DOHH2 (cell line): Measurements from ENCODE around the gene ARCN1.

ENCODE experiments used
- H3F3A ChIP-seq: fragments of 200-600 bp; sonication (generic), shearing (Covaris generic); 2 replicates; pipeline ENCODE4 v1.6.0; 2016; ENCODE audit warnings: antibody characterized with exemption, mild to moderate bottlenecking; ENCODE audit not compliant: control insufficient read depth, insufficient read depth
- H3K27ac ChIP-seq: fragments of 200-600 bp; sonication (generic); 2 replicates; pipeline ENCODE4 v1.5.1; 2014; ENCODE audit warnings: low read depth, mild to moderate bottlenecking, low read length, moderate library complexity
- H3K27me3 ChIP-seq: fragments of 200-600 bp; sonication (generic); 2 replicates; pipeline ENCODE4 v1.6.1; 2014; ENCODE audit warnings: mild to moderate bottlenecking, low read length, mixed read lengths; ENCODE audit not compliant: control insufficient read depth
- H3K36me3 ChIP-seq: fragments of 200-600 bp; sonication (generic); 2 replicates; pipeline ENCODE4 v1.6.1; 2014; ENCODE audit warnings: mild to moderate bottlenecking, low read length, moderate library complexity, mixed read lengths; ENCODE audit not compliant: control insufficient read depth
- H3K4me1 ChIP-seq: fragments of 200-600 bp; sonication (generic); 2 replicates; pipeline ENCODE4 v1.6.1; 2014; ENCODE audit warnings: mild to moderate bottlenecking, low read length, mixed read lengths; ENCODE audit not compliant: control insufficient read depth
- H3K4me2 ChIP-seq: fragments of 200-600 bp; sonication (generic); 2 replicates; pipeline ENCODE4 v1.6.0; 2014; ENCODE audit warnings: mild to moderate bottlenecking, low read length, moderate library complexity
- H3K4me3 ChIP-seq: fragments of 200-600 bp; sonication (generic); 2 replicates; pipeline ENCODE4 v1.5.1; 2014; ENCODE audit warnings: mild to moderate bottlenecking, low read length, mixed read lengths
- H3K79me2 ChIP-seq: fragments of 200-600 bp; sonication (generic); 2 replicates; pipeline ENCODE4 v1.6.1; 2014; ENCODE audit warnings: mild to moderate bottlenecking, low read length, mixed read lengths; ENCODE audit not compliant: control insufficient read depth
- H3K9me2 ChIP-seq: fragments of 200-600 bp; sonication (generic); replicated peaks from 2 replicates; pipeline ENCODE4 v1.6.1; 2014; ENCODE audit warnings: mild to moderate bottlenecking, low read length, mixed read lengths; ENCODE audit not compliant: control insufficient read depth
- H3K9me3 ChIP-seq: fragments of 200-600 bp; sonication (generic); 2 replicates; pipeline ENCODE4 v1.6.1; 2014; ENCODE audit warnings: antibody characterized with exemption, low read length, mixed read lengths; ENCODE audit not compliant: control insufficient read depth, insufficient read depth
- H4K20me1 ChIP-seq: fragments of 200-600 bp; sonication (generic); 2 replicates; pipeline ENCODE4 v1.6.0; 2014; ENCODE audit warnings: low read depth, mild to moderate bottlenecking, antibody characterized with exemption, low read length, moderate library complexity; ENCODE audit not compliant: control insufficient read depth, insufficient read depth
- EZH2phosphoT487 ChIP-seq: fragments of 200-600 bp; sonication (generic); IDR thresholded peaks from 2 replicates; pipeline ENCODE4 v1.6.1; 2017; ENCODE audit warnings: borderline replicate concordance, mild to moderate bottlenecking, antibody characterized with exemption, low read length, moderate library complexity, mixed read lengths
- TF ChIP-seq, protein P1 (sequence below): fragments of 200-600 bp; sonication (generic); IDR thresholded peaks from one replicate; pipeline ENCODE4 v1.5.1; 2014; ENCODE audit warnings: antibody characterized with exemption, mild to moderate bottlenecking, low read depth, low read length; ENCODE audit not compliant: poor library complexity, severe bottlenecking

Gene ARCN1

DNA sequence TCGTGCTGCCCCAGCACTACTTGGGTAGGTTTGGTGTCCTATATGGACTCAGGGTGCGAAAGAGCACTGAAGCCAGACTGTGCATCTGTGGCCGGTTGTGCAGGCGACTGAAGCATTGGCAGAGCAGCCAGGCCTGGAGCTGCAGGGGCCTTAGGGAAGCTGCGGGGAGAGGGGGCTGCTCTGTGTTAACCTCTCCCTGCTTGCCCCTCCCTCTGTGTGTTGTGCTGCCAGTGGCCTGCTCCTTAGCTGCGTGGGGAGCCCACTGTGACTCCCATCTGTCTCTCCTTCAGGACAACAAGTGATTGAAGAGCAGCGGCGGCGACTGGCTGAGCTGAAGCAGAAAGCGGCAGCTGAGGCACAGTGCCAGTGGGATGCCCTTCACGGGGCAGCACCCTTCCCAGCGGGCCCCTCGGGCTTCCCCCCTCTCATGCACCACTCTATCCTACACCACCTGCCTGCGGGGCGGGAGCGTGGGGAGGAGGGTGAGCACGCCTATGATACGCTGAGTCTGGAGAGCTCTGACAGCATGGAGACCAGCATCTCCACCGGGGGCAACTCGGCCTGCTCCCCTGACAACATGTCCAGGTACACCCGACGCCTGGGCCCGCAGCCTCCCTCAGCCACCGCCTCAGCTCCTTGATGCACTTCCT is 73.0 kb downstream of the ARCN1 start:
- Histone ChIP-seq H3K27ac (no peak overlapping the region), H3K9me3 (no peaks in the 10 kb centered on the region), H3K9me2 (no peaks in the 10 kb centered on the region), H4K20me1 (no peaks in the 10 kb centered on the region), H3F3A (no peaks in the 10 kb centered on the region), H3K27me3 (peaks cover 11% of the 10 kb centered on the region; the same call in 1 of the 2 replicates), H3K4me3 (no peak overlapping the region), H3K4me2 (no peak overlapping the region), H3K36me3 (no peaks in the 10 kb centered on the region), H3K4me1 (no peaks in the 10 kb centered on the region), H3K79me2 (no peaks in the 10 kb centered on the region)
- no peak for TF ChIP-seq EZH2phosphoT487
- TF ChIP-seq, protein P1, sequence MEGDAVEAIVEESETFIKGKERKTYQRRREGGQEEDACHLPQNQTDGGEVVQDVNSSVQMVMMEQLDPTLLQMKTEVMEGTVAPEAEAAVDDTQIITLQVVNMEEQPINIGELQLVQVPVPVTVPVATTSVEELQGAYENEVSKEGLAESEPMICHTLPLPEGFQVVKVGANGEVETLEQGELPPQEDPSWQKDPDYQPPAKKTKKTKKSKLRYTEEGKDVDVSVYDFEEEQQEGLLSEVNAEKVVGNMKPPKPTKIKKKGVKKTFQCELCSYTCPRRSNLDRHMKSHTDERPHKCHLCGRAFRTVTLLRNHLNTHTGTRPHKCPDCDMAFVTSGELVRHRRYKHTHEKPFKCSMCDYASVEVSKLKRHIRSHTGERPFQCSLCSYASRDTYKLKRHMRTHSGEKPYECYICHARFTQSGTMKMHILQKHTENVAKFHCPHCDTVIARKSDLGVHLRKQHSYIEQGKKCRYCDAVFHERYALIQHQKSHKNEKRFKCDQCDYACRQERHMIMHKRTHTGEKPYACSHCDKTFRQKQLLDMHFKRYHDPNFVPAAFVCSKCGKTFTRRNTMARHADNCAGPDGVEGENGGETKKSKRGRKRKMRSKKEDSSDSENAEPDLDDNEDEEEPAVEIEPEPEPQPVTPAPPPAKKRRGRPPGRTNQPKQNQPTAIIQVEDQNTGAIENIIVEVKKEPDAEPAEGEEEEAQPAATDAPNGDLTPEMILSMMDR: no peak

DNA sequence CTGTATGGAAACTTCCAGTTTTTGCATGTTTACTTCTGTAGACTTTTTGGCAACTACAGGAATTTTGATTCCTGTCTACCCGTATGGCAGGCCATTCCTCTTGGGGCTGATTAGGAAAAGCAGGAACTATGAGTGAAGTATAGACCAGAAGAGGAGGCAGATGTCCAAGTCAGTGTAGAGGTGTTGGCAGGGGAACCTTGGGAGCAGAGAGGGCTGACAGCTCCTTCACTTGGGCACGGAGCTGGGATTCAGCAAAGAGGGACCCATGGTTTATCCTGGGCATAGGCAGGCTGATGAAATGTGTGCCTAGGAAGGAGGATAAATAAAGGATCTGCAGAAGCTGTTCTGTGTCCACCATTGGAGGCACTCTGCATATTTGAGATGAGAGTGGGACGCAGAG is 74.2 kb downstream of the ARCN1 start:
- Histone ChIP-seq H3K4me1 (no peaks in the 10 kb centered on the region), H3K36me3 (no peaks in the 10 kb centered on the region), H3K79me2 (no peaks in the 10 kb centered on the region), H3F3A (no peaks in the 10 kb centered on the region), H4K20me1 (no peaks in the 10 kb centered on the region), H3K9me3 (no peaks in the 10 kb centered on the region), H3K27ac (no peak overlapping the region), H3K4me3 (no peak overlapping the region), H3K9me2 (no peaks in the 10 kb centered on the region), H3K4me2 (no peak overlapping the region), H3K27me3 (peaks cover 11% of the 10 kb centered on the region; the same call in 1 of the 2 replicates)
- TF ChIP-seq, protein P1: no peak
- TF ChIP-seq EZH2phosphoT487: no peak

DNA sequence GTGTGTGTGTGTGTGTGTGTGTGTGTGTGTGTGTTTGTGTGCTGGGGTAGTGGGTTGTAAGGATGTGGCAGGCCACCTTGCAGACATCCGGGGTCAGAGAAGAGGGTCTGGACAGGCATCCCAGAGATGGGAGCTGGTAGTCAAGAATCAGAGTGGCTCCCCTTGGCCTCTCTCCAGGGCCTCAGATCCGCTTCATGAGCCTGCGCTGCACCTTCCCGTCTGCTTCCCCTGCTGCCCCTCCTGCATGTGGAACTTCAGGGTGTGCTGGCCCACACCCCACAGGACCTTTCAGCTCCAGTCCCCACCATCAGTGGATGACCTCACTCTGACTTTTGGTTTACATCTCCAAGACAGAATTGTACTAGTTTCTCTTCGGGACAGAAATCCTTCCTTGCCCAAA is 76.1 kb downstream of the ARCN1 start:
- Histone ChIP-seq H3K4me2 (no peak overlapping the region), H3K9me2 (no peaks in the 10 kb centered on the region), H3K4me1 (no peaks in the 10 kb centered on the region), H3K4me3 (no peak overlapping the region), H3K27ac (no peak overlapping the region), H3K79me2 (no peaks in the 10 kb centered on the region), H4K20me1 (no peaks in the 10 kb centered on the region), H3K9me3 (no peaks in the 10 kb centered on the region), H3K36me3 (no peaks in the 10 kb centered on the region), H3K27me3 (peaks cover 13% of the 10 kb centered on the region; the same call in 1 of the 2 replicates), H3F3A (no peaks in the 10 kb centered on the region)
- TF ChIP-seq EZH2phosphoT487: no peak
- TF ChIP-seq, protein P1: no peak
